OCI-LY1 (cell line): ENCODE results near the gene CNTNAP5.

Experiments used
- H2AFZ ChIP-seq: fragments of 200-600 bp; sonication (generic), shearing (Covaris generic); 2 replicates; pipeline ENCODE4 v1.6.0; 2014; ENCODE audit warnings: antibody characterized with exemption, mild to moderate bottlenecking, low read length
- H3F3A ChIP-seq: fragments of 200-600 bp; sonication (generic), shearing (Covaris generic); 2 replicates; pipeline ENCODE4 v1.6.0; 2014; ENCODE audit warnings: mild to moderate bottlenecking, antibody characterized with exemption, low read length, moderate library complexity; ENCODE audit not compliant: insufficient read depth
- H3K27ac ChIP-seq: fragments of 200-600 bp; sonication (generic); 2 replicates; pipeline ENCODE4 v1.5.1; 2014; ENCODE audit warnings: low read length, mixed run types, mild to moderate bottlenecking, low read depth; ENCODE audit not compliant: poor library complexity, severe bottlenecking
- H3K27me3 ChIP-seq: fragments of 200-600 bp; sonication (generic); 2 replicates; pipeline ENCODE4 v1.6.0; 2014; ENCODE audit warnings: antibody characterized with exemption, mild to moderate bottlenecking, low read length, moderate library complexity; ENCODE audit not compliant: insufficient read depth
- H3K36me3 ChIP-seq: fragments of 200-600 bp; sonication (generic); 2 replicates; pipeline ENCODE4 v1.6.1; 2014; ENCODE audit warnings: mild to moderate bottlenecking, antibody characterized with exemption, low read length, moderate library complexity, mixed read lengths; ENCODE audit not compliant: insufficient read depth
- H3K4me1 ChIP-seq: fragments of 200-600 bp; sonication (generic); 2 replicates; pipeline ENCODE4 v1.5.1; 2014; ENCODE audit warnings: mild to moderate bottlenecking, low read length, moderate library complexity; ENCODE audit not compliant: insufficient read depth, severe bottlenecking
- H3K4me2 ChIP-seq: fragments of 200-600 bp; sonication (generic), shearing (Covaris generic); 2 replicates; pipeline ENCODE4 v1.6.1; 2014; ENCODE audit warnings: low read length
- H3K4me3 ChIP-seq: fragments of 200-600 bp; sonication (generic); 2 replicates; pipeline ENCODE4 v1.5.1; 2014; ENCODE audit warnings: low read length, low read depth, mild to moderate bottlenecking, mixed read lengths; ENCODE audit not compliant: poor library complexity, severe bottlenecking
- H3K79me2 ChIP-seq: fragments of 200-600 bp; shearing (Covaris generic); 2 replicates; pipeline ENCODE4 v1.6.1; 2016; ENCODE audit warnings: mixed run types, low read length, mixed read lengths; ENCODE audit not compliant: insufficient read depth
- H3K9ac ChIP-seq: fragments of 200-600 bp; sonication (generic), shearing (Covaris generic); 2 replicates; pipeline ENCODE4 v1.6.1; 2014; ENCODE audit warnings: mild to moderate bottlenecking, low read length, mixed read lengths
- H3K9me2 ChIP-seq: fragments of 200-600 bp; sonication (generic), shearing (Covaris generic); 2 replicates; pipeline ENCODE4 v1.6.1; 2014; ENCODE audit warnings: low read depth, mild to moderate bottlenecking, low read length, mixed read lengths
- H3K9me3 ChIP-seq: fragments of 200-600 bp; shearing (Covaris generic); 2 replicates; pipeline ENCODE4 v1.6.1; 2014; ENCODE audit warnings: low read length, mixed read lengths
- H4K20me1 ChIP-seq: fragments of 200-600 bp; sonication (generic), shearing (Covaris generic); 2 replicates; pipeline ENCODE4 v1.6.0; 2016; ENCODE audit warnings: mild to moderate bottlenecking, low read length; ENCODE audit not compliant: insufficient read depth
- CTCF ChIP-seq: fragments of 200-600 bp; sonication (generic), shearing (Covaris generic); IDR thresholded peaks from 2 replicates; pipeline ENCODE4 v1.5.1; 2017; ENCODE audit warnings: mild to moderate bottlenecking, antibody characterized with exemption, low read length, moderate library complexity, mixed read lengths
- EZH2 ChIP-seq: fragments of 200-600 bp; sonication (generic), shearing (Covaris generic); IDR thresholded peaks from 2 replicates; pipeline ENCODE4 v1.8.0; 2017; ENCODE audit warnings: borderline replicate concordance, mixed run types, mild to moderate bottlenecking, antibody characterized with exemption, low read length, moderate library complexity, mixed read lengths

Gene CNTNAP5

DNA sequence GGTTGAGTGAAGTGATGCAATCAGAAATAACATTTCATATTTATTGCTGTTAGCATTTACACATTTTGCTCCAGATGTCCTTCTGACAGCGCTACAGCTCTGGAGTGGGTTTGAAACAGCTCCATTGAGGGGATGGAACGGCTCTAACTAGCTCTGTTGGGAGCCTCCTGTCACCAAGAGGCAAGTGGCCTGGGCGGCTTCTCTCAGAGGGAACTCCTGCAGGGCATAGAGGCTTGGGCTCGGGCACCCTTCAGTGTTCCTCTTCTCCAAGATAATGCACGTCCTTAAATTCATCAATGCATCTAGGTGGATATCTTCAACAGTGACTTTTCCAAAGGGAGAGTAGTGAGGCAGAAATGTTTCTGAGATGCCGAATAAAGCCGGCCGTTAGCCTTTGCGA, 122.5 kb downstream of the CNTNAP5 start:
- no peaks in the 10 kb centered on the region for H3F3A ChIP-seq
- H3K9ac ChIP-seq, result no peak overlapping the region
- H3K4me2 ChIP-seq, result no peak overlapping the region
- H2AFZ ChIP-seq, result no peak overlapping the region
- no peaks in the 10 kb centered on the region for H4K20me1 ChIP-seq
- TF ChIP-seq EZH2 (no peak), CTCF (no peak)
- no peaks in the 10 kb centered on the region for H3K36me3 ChIP-seq
- no peaks in the 10 kb centered on the region for H3K9me3 ChIP-seq
- no peaks in the 10 kb centered on the region for H3K4me1 ChIP-seq
- no peaks in the 10 kb centered on the region for H3K79me2 ChIP-seq
- no peak overlapping the region for H3K27ac ChIP-seq
- H3K4me3 ChIP-seq, result no peak overlapping the region
- H3K9me2 ChIP-seq, result no peaks in the 10 kb centered on the region
- H3K27me3 ChIP-seq, result no peaks in the 10 kb centered on the region

- no peak overlapping the region for H2AFZ ChIP-seq
- H3K4me1 ChIP-seq, result no peaks in the 10 kb centered on the region
- H3K79me2 ChIP-seq, result no peaks in the 10 kb centered on the region
- no peak for TF ChIP-seq EZH2
- TF ChIP-seq CTCF, result no peak
- H4K20me1 ChIP-seq, result no peaks in the 10 kb centered on the region
- no peaks in the 10 kb centered on the region for H3K9me3 ChIP-seq
- H3F3A ChIP-seq, result no peaks in the 10 kb centered on the region
- no peak overlapping the region for H3K4me3 ChIP-seq
- H3K4me2 ChIP-seq, result no peak overlapping the region
- H3K27me3 ChIP-seq, result no peaks in the 10 kb centered on the region
- H3K9me2 ChIP-seq, result no peaks in the 10 kb centered on the region
- H3K36me3 ChIP-seq, result no peaks in the 10 kb centered on the region
- H3K27ac ChIP-seq, result no peak overlapping the region
- H3K9ac ChIP-seq, result no peak overlapping the region
Observed at GRCh38 chr2:124149571-124149970, 124.5 kb downstream of the CNTNAP5 start.

DNA sequence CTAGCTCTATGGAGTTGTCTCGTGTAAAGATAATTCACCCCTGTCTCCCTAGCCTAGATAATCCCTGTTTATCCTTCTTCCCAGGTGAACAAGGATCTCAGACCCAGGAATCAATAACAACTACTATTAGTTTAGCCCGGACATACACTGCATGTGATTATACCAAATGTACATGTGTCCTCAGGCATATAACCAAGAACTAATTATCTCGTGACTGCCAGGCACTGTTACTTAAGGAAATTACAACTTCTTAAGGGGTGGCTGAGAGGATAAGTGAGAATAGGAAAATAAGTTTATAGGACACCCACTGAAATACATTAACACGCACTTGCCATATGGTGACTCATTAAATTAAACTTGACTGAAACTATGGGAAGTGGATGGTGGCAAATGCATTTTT, 126.6 kb downstream of the CNTNAP5 start:
- Histone ChIP-seq H4K20me1 (no peaks in the 10 kb centered on the region), H3K9ac (no peak overlapping the region), H3F3A (no peaks in the 10 kb centered on the region), H3K27ac (no peak overlapping the region), H3K9me3 (no peaks in the 10 kb centered on the region), H3K27me3 (no peaks in the 10 kb centered on the region), H3K4me2 (no peak overlapping the region), H3K9me2 (no peaks in the 10 kb centered on the region), H3K4me1 (no peaks in the 10 kb centered on the region), H3K79me2 (no peaks in the 10 kb centered on the region), H3K36me3 (no peaks in the 10 kb centered on the region), H2AFZ (no peak overlapping the region), H3K4me3 (no peak overlapping the region)
- TF ChIP-seq CTCF (no peak), EZH2 (no peak)
